ENCODE measurements around the gene ZDHHC7. TPM values are rescaled to one million over a fixed set of nuclear protein-coding genes. Genes with fewer than 3 reads are reported as not detected.

Gene ZDHHC7
- total and polyA plus RNA-seq, 9 of the 15 experiments (the other 6 are each of a cell fraction or from before 2014, with no cell fraction given) = 1.7 to 49.7 (median 37.4) TPM

DNA sequence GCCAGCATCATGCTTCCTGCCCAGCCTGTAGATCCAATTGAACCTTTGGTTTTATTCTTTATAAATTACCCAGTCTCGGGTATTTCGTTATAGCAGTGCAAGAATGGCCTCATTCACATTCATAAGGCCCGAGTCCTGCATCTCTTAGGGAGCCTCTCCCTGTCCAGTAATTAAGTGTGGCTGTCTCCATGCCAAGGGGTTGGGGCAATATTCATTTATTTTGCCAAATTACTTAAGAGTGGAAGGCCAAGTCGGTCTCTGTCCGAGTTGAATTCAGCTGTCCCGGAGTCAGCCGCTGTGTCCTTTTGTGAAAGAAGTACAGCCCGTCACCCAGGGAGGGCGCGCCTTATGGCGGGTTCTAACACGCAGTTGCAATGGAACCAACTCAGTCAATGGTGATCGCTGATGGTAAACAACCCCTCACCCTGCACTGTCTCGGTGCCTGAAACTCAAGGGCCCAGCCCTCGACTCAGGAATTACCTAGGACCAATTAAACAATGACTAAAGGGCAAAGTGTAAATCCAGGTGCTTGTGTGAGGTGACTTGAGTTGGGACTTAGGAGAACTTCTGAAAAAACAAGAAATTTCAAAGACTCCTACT lies 38.5 kb upstream of the ZDHHC7 start:
- WGBS (ENCODE audit: insufficient coverage, low coverage, missing lambda C conversion rate) = 63% methylated on average over 15 of the region's 15 CpGs
- peak overlapping the region; percentile 18; the same call in 1 of the 2 replicates for H2AFZ ChIP-seq (ENCODE audit: low read depth, low read length)
- DNase-seq (ENCODE audit: extremely low read depth in 1 of 4, low spot score in 3 of 4) (peak in 3 of 4 experiments; percentile 30 to 48 (median 39)), FAIRE-seq (no peak), ATAC-seq (no peak)
- no peaks in the 10 kb centered on the region for H4K20me1 ChIP-seq (replicated peaks; ENCODE audit: control insufficient read depth, insufficient read depth, low read length)
- POLR2A ChIA-PET = interaction anchor here (0.7 to 1.8 kb wide), 3 partner anchors 11 to 26 kb away, joined by 3 to 4 read pairs (median 4); partner anchors contain the start of gene KIAA0513
- H3K9me1 ChIP-seq (ENCODE audit: control insufficient read depth, insufficient read depth, low read length) = no peaks in the 10 kb centered on the region
- CTCF ChIA-PET (ENCODE audit: low intra/inter-chr PET ratio) = no interaction called here
- H3K9ac ChIP-seq (ENCODE audit: insufficient read depth in 1 of 2, low read depth in 2 of 2, low read length in 2 of 2) = peak overlapping the region; percentile 82 to 89
- H3K27me3 ChIP-seq (ENCODE audit: control insufficient read depth in 2 of 2, insufficient read depth in 2 of 2, low read length in 2 of 2) = no peaks in the 10 kb centered on the region
- H3K4me2 ChIP-seq (ENCODE audit: insufficient read depth, low read length) = peak overlapping the region; percentile 86
- H3K27ac ChIP-seq (ENCODE audit: extremely low read depth, low read depth, low read length) = peak overlapping the region; percentile 87
- H3K9me3 ChIP-seq (replicated peaks; ENCODE audit: control insufficient read depth, insufficient read depth, low read depth, low read length) = 0 out of 2 replicates have a peak, but pooled peaks cover 2% of the 10 kb centered on the region
- peaks cover 10% of the 10 kb centered on the region; the same call in 2 of the 3 replicates for H3K36me3 ChIP-seq (ENCODE audit: control insufficient read depth, insufficient read depth, low read length)
- H3K4me1 ChIP-seq (replicated peaks in 1 of 2; ENCODE audit: control insufficient read depth in 2 of 2, insufficient read depth in 2 of 2, low read length in 2 of 2) = peaks cover 63 to 65% of the 10 kb centered on the region in 2 experiments
- no TSS peak for BruUV-seq (replicated peaks)
- intact Hi-C loops (cut with micrococcal nuclease) (no loop called here), in situ Hi-C loops (cut with MboI) (no loop called here)
- no peak overlapping the region for H3K4me3 ChIP-seq
- H3K79me2 ChIP-seq (ENCODE audit: control insufficient read depth, insufficient read depth, low read length) = peaks cover 67% of the 10 kb centered on the region
- no peak for TF ChIP-seq SRSF9 (IDR thresholded peaks at IDR 0.05; ENCODE audit: borderline replicate concordance, low read depth, low read length)
- TF ChIP-seq TARDBP (IDR thresholded peaks at IDR 0.05) = no peak
- TF ChIP-seq PHB (CRISPR knock-in tag; IDR thresholded peaks at IDR 0.05) = no peak
- TF ChIP-seq ZC3H4 (CRISPR knock-in tag; IDR thresholded peaks at IDR 0.05; ENCODE audit: borderline replicate concordance) = no peak
- TF ChIP-seq, protein P1, sequence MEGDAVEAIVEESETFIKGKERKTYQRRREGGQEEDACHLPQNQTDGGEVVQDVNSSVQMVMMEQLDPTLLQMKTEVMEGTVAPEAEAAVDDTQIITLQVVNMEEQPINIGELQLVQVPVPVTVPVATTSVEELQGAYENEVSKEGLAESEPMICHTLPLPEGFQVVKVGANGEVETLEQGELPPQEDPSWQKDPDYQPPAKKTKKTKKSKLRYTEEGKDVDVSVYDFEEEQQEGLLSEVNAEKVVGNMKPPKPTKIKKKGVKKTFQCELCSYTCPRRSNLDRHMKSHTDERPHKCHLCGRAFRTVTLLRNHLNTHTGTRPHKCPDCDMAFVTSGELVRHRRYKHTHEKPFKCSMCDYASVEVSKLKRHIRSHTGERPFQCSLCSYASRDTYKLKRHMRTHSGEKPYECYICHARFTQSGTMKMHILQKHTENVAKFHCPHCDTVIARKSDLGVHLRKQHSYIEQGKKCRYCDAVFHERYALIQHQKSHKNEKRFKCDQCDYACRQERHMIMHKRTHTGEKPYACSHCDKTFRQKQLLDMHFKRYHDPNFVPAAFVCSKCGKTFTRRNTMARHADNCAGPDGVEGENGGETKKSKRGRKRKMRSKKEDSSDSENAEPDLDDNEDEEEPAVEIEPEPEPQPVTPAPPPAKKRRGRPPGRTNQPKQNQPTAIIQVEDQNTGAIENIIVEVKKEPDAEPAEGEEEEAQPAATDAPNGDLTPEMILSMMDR (IDR thresholded peaks at IDR 0.05 in 2 of 3, conservative IDR thresholded peaks at IDR 0.05 in 1 of 3; ENCODE audit: insufficient read depth in 2 of 3, low read depth in 1 of 3, low read length in 3 of 3) = no peak
- no peak for TF ChIP-seq TRIM28 (IDR thresholded peaks at IDR 0.05)
- no peak for TF ChIP-seq MECOM (CRISPR knock-in tag; IDR thresholded peaks at IDR 0.05)
- TF ChIP-seq GABPA (tag; conservative IDR thresholded peaks at IDR 0.05; ENCODE audit: low read depth) = no peak
- TF ChIP-seq NFXL1 (CRISPR knock-in tag; IDR thresholded peaks at IDR 0.05) = no peak
- TF ChIP-seq, protein P2, sequence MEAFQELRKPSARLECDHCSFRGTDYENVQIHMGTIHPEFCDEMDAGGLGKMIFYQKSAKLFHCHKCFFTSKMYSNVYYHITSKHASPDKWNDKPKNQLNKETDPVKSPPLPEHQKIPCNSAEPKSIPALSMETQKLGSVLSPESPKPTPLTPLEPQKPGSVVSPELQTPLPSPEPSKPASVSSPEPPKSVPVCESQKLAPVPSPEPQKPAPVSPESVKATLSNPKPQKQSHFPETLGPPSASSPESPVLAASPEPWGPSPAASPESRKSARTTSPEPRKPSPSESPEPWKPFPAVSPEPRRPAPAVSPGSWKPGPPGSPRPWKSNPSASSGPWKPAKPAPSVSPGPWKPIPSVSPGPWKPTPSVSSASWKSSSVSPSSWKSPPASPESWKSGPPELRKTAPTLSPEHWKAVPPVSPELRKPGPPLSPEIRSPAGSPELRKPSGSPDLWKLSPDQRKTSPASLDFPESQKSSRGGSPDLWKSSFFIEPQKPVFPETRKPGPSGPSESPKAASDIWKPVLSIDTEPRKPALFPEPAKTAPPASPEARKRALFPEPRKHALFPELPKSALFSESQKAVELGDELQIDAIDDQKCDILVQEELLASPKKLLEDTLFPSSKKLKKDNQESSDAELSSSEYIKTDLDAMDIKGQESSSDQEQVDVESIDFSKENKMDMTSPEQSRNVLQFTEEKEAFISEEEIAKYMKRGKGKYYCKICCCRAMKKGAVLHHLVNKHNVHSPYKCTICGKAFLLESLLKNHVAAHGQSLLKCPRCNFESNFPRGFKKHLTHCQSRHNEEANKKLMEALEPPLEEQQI (IDR thresholded peaks at IDR 0.05) = no peak
- TF ChIP-seq RBBP5 (IDR thresholded peaks at IDR 0.05; ENCODE audit: borderline replicate concordance, insufficient read depth, low read length, poor library complexity, severe bottlenecking) = peak; percentile 15
- TF ChIP-seq, protein P3, sequence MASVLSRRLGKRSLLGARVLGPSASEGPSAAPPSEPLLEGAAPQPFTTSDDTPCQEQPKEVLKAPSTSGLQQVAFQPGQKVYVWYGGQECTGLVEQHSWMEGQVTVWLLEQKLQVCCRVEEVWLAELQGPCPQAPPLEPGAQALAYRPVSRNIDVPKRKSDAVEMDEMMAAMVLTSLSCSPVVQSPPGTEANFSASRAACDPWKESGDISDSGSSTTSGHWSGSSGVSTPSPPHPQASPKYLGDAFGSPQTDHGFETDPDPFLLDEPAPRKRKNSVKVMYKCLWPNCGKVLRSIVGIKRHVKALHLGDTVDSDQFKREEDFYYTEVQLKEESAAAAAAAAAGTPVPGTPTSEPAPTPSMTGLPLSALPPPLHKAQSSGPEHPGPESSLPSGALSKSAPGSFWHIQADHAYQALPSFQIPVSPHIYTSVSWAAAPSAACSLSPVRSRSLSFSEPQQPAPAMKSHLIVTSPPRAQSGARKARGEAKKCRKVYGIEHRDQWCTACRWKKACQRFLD (CRISPR knock-in tag; IDR thresholded peaks at IDR 0.05) = peak; percentile 45; the same call in 1 of the 2 replicates
- TF ChIP-seq, protein P4, sequence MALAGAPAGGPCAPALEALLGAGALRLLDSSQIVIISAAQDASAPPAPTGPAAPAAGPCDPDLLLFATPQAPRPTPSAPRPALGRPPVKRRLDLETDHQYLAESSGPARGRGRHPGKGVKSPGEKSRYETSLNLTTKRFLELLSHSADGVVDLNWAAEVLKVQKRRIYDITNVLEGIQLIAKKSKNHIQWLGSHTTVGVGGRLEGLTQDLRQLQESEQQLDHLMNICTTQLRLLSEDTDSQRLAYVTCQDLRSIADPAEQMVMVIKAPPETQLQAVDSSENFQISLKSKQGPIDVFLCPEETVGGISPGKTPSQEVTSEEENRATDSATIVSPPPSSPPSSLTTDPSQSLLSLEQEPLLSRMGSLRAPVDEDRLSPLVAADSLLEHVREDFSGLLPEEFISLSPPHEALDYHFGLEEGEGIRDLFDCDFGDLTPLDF (CRISPR knock-in tag; IDR thresholded peaks at IDR 0.05) = 0 out of 2 replicates have a peak, but pooled peaks have one; percentile 29
- peak; percentile 23 for TF ChIP-seq RBM39 (optimal IDR thresholded peaks at IDR 0.05; ENCODE audit: low read depth, low read length)

All from K562 (cell line).